HuH-7.5 (cell line): ENCODE data around the gene CBX4.

Source experiments
- DNase-seq: peaks from one replicate; pipeline ENCODE4 v3.0.0; 2011; ENCODE audit warnings: low spot score

CBX4 gene

GRCh38 chr17:79811868-79812352 is 27.3 kb downstream of the CBX4 start:
- DNase-seq = no peak

GRCh38 chr17:79811011-79811867 is 28.0 kb downstream of the CBX4 start:
- peak; percentile 94 for DNase-seq

- DNase-seq = peak; percentile 93
Measured at GRCh38 chr17:79810130-79811010, 28.9 kb downstream of the CBX4 start.

DNA sequence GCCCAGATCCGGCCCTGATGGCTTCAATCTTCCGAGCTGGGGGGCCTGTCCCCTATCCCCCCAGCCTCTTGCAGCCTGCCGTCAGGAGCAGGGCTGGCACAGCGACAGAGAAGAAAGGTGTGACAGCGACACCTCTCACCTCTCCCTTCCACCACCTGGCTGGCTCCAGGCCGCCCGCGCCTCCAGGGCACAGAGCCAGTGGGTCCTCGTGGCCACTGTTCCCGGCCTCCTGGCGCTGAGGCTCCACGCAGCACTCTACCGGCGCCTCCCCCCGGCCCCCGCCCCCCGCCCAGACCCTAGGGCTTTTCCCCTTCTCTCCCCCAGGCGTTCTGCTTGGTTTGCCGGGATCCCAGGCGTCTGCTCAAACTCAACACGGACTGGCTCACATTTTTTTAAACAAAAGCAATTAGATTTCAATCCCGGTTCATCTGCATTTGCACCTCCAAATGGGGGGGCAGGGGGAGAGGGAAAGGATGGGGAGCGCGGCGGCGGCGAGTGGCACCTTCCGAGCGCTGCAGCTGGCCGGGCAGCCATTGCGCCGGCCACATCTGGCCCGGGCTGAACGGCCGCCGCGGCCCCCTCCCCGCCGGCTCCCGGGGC is 29.6 kb downstream of the CBX4 start:
- no peak for DNase-seq

DNA sequence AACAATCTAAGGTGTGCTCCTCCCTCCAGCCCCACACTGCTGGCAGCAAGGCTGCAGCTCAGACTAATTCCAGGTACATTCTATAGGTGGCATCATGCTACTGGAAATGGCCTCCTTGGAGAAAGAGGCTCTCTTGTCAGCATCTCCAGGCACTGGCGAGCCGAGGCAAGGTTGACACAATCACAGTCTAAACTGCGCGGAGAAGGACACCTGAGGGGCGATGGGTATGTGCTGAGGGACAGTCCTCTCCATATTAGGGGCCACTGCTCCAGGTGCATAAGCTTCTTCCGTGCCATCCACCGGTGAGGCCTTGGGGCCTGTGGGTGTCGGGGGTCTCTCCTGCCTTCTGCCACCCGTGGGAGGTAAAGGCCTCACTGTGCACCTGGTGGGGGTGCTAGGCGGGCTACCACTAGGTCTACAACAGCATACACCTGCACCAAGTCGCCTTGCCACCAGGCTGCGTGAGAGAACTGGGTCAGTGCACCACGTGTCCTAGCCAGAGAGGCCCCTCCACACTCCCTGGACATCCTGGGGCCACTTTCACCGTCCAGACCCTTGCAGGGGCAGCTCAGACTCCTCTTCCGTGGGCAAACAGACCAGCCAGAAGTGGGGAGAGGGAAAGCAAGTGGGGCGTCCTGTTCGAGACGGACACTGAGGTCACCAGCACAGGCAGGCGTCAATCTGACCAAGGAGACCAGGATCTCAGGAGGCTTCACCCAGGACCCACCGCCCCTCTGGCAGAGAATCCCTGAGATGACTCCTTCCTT is 30.3 kb downstream of the CBX4 start:
- no peak for DNase-seq

GRCh38 chr17:79806863-79807720 is 32.1 kb downstream of the CBX4 start:
- no peak for DNase-seq

DNA sequence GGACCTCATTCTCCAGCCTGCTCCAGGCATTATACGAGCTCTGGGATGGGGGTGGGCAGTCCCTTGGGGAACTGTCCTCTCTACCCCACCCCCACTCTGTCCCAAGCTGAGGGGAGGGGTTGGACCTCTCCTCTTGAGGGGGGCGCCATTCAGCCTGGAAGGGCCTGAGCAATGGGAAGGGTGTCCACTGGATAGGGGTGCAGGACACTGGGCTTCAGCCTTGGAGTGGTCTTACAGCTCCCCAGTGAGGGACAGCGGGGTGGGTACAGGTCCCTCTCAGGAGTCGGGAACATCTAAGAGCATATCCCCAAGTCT is 32.8 kb downstream of the CBX4 start:
- DNase-seq = no peak

DNA sequence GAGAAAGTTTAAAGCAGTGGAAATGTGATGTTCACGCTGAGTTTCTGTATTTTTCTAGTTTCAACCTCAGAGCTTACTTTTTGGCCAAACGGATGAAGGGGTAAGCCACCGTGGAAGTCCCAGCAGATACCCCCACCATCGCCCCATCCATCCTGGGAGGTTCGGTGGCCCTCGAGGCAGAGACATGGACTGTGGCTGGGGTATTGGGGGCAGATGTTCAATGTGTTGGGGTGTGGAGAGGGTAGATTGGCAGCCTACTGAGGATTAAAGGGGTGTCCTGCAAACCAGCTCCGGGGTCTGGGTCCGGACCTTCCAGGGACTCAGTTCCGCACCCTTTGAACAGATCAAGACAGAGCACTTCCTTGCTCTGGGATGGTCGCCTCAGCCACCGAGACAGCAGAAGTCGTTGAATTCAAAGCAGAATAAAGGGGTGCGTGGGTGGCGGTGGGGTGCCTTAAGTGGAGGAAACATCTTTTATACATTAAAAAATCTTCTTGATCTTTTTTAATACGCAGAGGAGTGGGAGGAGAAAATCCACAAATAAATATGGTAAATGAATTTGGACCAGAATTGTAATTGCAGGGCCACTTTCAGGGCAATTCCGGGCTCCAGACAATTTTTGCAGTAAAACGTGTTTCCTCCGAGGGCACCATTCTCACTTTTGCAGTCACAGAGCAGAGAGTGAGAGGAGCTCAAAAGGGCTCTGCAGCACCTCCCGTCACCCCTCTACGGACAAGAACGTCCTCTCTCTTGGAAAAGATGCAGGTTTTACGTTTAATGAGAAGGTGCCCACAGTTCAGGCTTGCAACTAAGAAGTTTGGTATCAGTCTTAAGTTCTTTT is 34.2 kb downstream of the CBX4 start:
- DNase-seq = no peak

DNA sequence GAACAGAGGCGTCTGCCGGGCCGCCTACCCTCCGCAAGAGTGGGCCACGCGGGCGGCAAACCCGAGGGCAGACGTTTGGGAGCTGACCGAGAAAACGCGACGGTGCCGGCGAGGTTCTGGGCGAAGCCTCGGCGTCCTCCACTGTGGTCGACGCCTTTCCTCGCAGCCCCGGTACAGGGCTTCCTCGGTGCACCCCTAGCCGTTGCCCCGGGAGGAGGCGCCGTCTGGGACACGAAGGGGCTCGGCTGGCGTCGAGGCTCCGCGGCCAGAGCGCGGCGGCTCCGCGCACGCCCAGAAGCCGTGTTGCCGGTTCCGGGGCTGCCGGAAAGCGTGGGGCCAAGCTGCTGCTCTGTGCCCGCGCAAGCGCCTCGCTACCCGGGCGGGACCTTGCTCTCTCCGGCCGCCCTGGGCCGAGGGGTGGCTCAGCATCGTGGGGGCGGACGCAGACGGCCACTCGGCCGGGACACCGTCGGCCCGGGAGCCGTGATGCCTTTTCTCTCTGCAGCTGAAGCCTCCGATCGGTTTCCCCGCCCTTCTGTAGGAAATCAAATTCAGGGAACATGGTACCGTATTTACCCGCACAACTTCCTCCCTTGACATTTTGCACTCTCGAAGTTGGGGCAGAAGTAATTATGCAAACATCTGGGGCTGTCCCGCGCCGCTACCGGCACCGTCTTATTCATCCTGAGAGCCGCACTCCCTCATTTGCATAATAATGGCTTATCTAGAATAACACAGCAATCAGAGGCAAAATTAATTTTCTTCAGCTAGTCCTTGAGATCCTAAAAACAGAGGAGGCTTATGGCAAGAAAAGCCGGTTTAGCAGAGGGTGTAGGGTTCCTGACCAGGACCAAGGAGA is 35.0 kb downstream of the CBX4 start:
- DNase-seq = no peak

- no peak for DNase-seq
Measured at GRCh38 chr17:79803421-79803996, 35.7 kb downstream of the CBX4 start.

DNA sequence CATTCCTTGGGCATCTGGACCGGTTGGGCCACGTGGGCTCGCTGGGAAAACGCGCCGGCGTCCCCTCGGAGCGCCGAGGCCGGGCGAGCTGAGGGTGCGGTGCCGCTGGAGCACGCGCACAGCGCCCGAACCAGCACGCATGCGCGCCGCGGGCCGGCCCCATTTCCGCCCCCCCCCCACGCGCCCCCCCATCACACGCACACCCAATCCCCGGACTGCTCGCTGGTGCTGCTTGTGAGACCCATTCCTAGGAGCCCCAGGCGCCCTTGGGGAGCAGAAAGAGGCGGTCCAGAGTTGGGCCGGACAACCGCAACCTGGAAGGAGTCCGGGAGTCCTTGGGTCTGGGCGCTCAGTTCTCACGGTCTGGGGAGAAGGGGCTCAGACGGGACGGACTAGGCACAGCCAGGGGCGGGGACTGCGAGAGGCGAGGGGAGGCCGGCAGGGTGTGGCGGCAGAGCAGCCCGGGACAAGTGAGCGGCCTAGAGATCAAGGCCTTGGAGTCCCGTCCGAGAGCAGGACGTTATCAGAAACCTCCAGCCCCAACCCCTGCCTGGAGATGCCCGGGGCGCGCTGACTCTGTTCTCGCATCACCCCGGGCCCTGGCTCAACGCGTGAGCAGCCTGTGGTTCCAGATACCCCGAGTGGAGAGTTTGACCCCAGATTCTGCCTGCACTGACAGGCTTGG is 36.4 kb downstream of the CBX4 start:
- DNase-seq = no peak

DNA sequence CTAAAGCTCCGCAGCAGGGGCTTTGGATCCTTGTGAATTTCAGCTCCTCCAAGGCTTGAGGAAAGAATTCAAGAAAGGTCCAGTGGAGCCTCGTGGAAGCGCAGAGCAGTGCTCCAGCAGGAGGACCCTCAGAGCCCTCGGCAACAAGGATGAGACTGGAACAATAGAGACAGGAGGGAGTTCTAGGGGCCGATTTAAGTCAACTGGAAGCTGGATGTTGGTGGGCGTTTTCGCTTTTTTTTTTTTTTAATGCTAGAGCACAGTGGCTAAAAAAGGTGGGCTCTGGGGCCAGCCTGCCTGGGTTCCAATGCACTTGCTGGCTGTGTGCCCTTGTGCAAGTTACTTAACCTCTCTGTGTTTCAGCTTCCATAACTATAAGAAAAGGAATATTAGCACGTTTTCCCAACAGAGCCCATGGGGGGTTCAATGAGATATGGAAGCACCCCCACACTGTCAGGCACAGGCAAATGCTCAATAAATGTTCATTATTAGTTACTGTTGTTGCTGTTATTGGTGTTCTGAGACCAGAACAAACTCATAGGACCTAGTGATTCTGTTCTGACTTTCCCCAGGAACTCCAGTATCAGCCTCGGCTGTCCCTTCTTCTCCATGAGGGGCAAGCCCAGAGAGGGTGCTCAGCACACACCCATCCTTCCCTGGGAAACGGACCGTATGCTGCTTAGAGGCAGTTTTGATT is 37.1 kb downstream of the CBX4 start:
- no peak for DNase-seq

GRCh38 chr17:79801156-79802038 is 37.8 kb downstream of the CBX4 start:
- DNase-seq = no peak

GRCh38 chr17:79800325-79801155 is 38.7 kb downstream of the CBX4 start:
- DNase-seq = no peak

- DNase-seq = no peak
Measured at GRCh38 chr17:79799538-79800324, 39.5 kb downstream of the CBX4 start.
